ENCODE results near the gene CRTAP.
"Not testable (repeated sequence)": the region's sequence is repeated elsewhere in the genome, so short reads cannot be mapped to it uniquely, and the experiment has no call there.

The CRTAP gene

DNA sequence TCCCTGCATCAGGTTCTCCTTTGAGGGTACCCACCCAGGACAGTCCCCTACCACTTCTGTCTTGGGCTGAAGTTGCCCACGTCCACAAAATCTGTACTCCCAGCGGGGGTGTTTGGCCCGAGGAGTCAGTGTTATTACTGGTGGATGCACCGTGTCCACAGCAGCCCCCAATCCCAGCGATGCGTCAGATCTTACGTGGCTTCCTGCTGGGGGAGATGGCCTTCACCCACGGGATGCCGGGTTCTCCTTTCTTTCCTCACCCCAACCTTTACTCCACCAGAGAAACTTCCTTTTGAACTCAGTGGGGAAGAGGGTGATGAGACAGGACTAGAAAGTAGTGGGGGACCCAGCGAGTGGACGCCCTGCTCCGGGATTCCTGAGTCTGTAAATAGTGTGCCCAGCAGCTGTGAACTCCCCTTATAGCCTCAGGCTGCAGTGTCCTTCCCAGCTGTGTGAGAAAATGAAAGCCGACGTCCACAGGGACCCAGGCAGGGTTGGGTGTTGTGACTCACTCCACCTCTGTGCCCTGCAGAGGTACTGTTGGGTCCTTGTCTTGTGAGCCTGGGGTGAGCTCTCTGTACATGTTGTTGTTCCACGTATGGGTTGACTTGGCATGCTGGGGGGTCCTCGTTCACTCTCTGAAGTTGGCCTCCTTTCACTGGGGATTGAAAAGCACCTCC lies 31.5 kb downstream of the CRTAP start:
- no peak for DNase-seq

DNA sequence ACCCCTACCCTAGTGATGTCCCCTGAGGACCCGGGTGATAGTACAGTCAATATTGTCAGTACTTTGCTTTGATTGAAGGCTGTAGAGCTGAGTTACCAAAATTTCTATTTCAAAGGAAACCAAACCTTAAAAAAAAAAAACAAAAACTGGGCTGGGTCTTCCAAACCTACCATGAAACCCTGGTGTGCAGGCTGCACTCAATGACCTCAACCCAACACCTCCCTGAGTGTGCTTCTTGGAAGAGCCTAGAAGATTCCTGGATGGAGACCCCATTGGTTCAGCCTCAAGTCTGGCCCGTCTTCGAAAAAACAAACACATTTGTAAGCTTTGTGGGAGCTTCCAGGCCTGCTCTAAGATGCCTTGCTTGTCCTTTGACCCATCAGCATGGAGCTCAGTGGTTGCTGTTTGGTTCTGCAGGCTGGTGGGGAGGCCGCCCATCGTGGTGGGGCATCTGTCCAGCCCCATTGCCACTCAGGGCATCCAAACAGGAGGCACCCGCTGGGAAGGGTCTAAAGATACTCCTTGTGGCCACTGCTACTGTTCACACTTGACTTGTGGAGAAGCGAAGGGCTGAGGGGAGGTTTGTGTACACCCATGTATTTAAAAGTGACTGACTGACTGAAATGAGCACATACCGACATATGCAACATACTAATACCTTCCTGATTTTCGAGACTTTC lies 32.2 kb downstream of the CRTAP start:
- DNase-seq: no peak

GRCh38 chr3:33146791-33147445 lies 33.1 kb downstream of the CRTAP start:
- DNase-seq: no peak

DNA sequence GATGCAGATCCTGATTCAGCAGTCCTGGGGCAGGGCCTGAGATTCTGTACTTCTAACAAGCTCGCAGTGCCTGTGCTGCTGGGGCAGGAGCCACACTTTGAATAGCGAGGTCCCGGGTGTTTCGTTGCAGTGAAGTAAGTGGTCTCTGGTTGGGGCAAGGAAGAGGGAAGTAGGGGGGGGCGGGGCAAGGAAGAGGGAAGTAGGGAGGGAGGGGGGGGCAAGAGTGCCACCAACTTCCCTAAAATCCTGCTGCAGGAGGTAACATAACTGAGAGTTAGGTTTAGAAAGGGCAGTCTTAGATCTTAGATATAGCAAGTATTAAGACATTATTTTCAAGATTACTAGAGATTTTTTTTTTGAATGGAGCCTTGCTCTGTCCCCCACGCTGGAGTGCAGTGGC lies 35.5 kb downstream of the CRTAP start:
- DNase-seq: no peak

DNA sequence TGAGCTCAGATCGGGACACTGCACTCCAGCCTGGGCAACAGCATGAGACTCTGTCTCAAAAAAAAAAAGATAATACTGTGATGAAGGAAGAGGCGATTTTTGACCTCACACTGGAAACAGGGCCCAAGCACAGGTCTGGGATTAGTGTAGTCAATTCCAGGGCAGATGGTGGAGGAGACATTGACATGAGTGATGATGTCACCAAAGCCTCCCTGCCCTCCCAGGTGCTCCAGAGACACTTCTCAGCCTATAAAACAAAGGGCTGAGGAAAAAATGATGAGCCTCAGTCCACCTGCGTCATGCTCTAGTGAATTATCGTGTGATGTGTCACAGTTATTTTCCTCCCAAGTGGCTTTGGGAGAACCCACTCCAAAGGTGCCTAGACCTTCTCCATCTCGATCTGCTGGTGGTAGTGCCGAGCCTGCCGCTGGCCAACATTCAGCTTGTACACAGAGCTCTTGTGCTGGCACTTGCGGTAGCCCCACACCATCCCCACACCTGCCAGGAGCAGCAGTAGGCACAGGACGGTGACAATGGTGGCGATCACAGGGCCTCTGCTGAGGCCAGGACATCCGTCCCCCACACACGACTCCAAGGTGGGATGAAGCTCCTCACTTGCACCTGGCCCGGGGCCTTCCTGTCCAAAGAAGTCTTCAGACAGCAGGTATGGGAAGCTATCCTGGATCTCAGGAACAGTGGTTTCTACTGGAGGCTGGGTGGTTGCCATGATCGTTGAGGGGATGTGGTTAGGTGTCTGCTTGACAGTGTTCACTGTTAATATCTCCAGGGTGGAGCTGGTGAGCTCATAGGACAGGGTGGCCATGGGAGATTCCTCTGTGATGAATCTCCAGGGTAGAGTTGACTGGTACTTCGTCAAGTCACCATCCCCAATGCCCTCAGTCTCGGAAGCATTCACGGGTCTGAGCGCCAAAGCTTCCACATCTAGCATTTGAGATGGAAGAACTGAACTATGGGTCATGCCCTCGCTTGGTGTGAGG lies 38.8 kb downstream of the CRTAP start:
- no peak for DNase-seq

DNA sequence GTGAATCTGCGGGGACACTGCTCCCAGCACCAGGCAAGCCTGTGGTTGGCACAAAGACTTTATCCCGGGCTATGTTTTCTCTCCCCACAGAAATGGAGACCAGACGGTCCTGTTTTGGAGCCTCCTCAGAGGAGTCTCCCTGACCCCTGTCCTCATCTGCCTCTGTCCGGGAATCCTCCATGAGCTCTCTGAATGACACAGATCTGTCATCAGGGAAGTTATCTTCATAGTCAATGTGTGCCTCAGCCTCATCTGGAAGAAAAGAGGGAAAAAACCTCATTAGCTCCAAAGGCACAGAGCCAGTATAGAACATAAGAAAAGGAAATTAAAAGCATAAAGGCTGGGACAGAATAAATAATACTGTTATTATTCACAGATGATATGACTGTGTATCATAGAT lies 40.0 kb downstream of the CRTAP start:
- DNase-seq: no peak

GRCh38 chr3:33155301-33155700 lies 41.5 kb downstream of the CRTAP start:
- DNase-seq: no peak

GRCh38 chr3:33159234-33159633 lies 45.4 kb downstream of the CRTAP start:
- no peak for DNase-seq

- no peak for DNase-seq
Observed at GRCh38 chr3:33159981-33160380, 46.2 kb downstream of the CRTAP start.

GRCh38 chr3:33162621-33163020 lies 48.8 kb downstream of the CRTAP start:
- DNase-seq: not testable (repeated sequence)

- no peak for DNase-seq
Observed at GRCh38 chr3:33165372-33165771, 51.6 kb downstream of the CRTAP start.

- no peak for DNase-seq
Observed at GRCh38 chr3:33166095-33166494, 52.3 kb downstream of the CRTAP start.

GRCh38 chr3:33167284-33167683 lies 53.5 kb downstream of the CRTAP start:
- no peak for DNase-seq

DNA sequence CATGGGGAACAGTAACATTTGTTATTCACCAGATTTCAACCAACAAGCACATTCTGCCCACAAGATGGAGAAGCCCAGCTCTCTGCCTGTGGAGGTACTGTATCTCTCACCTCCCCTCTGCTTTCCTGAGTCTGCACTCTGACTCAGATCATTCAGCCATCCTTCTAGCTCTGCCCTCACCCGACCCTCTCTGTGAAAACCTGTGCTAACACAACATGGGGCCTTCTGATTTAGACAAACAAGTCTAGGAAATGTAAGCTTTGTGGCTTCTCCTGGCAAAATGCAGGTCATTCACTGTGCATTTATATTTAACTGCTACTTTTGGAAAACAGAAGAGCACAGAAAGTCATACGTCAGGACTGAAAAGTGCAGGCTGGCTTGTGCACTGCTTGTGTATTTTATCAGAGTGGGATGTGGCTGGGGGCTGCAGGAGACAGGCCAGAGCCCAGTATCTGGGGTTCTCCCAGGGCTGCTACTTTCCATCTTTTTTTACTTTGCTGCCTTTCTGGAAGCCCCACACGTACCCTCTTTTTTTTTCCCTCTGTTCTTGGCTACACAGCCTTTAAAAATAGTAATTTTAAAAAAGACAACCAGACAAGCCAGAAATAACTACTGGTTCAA lies 54.0 kb downstream of the CRTAP start:
- no peak for DNase-seq

DNA sequence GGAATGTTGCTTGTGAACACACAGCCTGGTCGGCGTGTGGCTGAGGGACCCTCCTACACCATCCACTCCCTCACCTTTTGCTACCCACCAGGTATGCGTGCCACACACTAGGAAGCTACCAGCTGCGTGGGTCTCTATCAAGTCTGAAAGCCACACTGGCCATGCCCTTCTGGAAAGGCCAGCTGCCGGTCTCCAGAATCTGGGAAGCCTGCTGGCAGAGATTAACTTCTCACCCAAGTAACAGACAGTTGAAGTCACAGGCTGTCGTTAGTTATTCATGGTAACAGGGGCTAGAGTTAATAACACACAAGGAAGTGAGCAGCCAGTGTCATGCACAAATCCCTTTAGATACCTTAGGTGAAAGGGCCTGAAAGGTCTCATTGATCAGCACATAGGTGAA lies 56.7 kb downstream of the CRTAP start:
- no peak for DNase-seq

GRCh38 chr3:33171580-33171979 lies 57.8 kb downstream of the CRTAP start:
- DNase-seq: no peak

- no peak for DNase-seq
Observed at GRCh38 chr3:33173103-33173502, 59.3 kb downstream of the CRTAP start.

GRCh38 chr3:33173672-33174071 lies 59.9 kb downstream of the CRTAP start:
- DNase-seq: no peak

GRCh38 chr3:33174095-33174494 lies 60.3 kb downstream of the CRTAP start:
- DNase-seq: no peak

- no peak for DNase-seq
Observed at GRCh38 chr3:33174711-33175414, 61.0 kb downstream of the CRTAP start.

DNA sequence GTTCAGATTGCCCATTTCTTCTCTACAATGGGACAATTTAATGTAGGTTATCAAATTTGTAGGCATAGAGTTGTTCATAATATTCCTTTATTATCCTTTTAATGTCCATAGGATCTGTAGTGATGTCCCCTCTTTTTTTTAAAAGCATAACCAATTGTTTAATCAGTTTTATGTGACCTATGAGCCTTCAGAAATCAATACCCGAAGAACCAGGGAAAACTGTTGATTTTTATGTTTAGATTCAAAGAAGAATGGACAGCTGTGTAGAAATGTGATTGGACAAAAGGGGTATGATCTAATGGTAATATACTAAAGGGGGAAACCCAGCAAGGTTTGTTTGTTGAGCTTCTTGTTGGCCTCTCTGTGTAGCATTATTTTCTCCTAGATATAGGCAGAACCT lies 65.3 kb downstream of the CRTAP start:
- no peak for DNase-seq

DNA sequence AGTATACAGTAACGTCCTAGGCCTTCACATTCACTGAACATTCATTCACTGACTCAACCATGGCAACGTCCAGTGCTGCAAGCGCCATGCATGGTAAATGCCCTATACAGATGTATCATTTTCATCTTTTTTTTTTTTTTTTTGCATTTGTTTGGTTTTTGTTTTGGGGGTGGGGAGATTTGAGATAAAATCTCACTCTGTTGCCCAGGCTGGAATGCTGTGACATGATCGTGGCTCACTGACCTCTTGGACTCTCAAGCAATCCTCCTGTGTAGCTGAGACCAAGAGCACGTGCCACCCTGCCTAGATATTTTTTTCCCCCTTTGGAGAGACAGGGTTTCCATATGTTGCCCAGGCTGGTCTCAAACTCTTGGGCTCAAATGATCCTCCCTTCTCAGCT lies 67.4 kb downstream of the CRTAP start:
- DNase-seq: no peak
